ENCODE data around the gene DGCR8.

The DGCR8 gene

GRCh38 chr22:20138417-20138738 lies 58.3 kb downstream of the DGCR8 start:
- DNase-seq (ENCODE audit: low read depth) = no peak

DNA sequence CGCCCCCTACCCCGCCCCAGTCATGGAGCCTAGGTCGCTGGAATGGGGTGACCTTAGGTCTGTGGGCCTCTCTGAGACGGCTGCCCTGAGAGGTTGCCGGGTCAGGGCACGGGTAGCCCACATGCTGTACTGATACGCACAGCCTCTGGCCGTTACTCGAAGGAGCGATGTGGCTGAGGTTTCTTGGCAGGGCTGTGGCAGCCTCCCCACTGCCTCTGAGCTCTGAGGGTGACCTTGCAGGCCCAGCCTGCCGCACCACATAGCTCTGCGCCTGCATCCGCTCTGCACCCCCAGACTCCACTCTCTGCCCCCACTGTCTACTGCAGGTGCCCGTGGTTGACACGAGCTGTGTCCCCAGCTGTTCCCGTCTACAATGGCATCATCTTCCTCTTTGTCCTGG lies 58.8 kb downstream of the DGCR8 start:
- no peak for DNase-seq (ENCODE audit: low read depth)

- no peak for DNase-seq (ENCODE audit: low read depth)
These were observed 59.5 kb downstream of the DGCR8 start for GRCh38 chr22:20139391-20140106.

GRCh38 chr22:20140107-20140445 lies 60.0 kb downstream of the DGCR8 start:
- no peak for DNase-seq (ENCODE audit: low read depth)

DNA sequence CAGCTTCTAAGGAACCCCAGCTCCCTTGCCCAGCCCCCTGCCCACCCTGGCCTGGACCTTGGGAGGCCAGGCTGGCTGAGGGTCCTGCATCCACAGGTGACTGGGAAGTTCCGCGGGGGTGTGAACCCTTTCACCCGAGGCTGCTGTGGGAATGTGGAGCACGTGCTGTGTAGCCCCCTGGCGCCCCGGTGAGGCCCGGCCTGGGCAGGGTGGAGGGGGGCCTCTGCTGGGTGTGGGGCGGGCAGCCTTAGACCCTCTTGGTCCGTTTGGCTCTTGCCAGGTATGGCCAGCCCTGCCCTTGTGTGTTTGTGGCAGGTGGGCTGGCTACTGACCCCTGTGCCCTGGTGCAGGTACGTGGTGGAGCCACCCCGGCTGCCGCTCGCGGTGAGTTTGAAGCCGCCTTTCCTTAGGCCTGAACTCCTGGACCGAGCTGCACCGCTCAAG lies 60.5 kb downstream of the DGCR8 start:
- no peak for DNase-seq (ENCODE audit: low read depth)

GRCh38 chr22:20141186-20142077 lies 61.4 kb downstream of the DGCR8 start:
- DNase-seq (ENCODE audit: low read depth) = no peak

DNA sequence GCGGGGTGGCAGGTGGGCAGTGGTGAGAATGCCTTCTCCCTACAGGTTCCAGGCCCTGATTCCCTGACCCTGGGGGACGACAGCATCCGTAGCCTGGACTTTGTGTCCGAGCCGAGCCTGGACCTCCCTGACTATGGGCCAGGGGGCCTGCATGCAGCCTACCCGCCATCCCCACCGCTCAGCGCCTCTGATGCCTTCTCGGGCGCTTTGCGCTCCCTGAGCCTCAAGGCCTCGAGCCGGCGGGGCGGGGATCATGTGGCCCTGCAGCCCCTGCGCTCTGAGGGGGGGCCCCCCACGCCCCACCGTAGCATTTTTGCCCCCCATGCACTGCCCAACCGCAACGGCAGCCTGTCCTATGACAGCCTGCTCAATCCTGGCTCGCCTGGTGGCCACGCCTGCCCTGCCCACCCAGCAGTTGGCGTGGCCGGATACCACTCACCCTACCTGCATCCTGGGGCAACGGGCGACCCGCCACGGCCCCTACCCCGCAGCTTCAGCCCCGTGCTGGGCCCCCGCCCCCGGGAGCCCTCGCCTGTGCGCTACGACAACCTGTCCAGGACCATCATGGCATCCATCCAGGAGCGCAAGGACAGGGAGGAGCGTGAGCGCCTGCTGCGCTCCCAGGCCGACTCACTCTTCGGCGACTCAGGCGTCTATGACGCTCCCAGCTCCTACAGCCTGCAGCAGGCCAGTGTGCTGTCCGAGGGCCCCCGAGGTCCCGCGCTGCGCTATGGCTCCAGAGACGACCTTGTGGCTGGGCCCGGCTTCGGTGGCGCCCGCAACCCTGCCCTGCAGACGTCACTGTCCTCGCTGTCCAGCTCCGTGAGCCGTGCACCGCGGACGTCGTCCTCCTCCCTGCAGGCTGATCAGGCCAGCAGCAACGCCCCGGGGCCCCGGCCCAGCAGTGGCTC lies 62.9 kb downstream of the DGCR8 start:
- no peak for DNase-seq (ENCODE audit: low read depth)

DNA sequence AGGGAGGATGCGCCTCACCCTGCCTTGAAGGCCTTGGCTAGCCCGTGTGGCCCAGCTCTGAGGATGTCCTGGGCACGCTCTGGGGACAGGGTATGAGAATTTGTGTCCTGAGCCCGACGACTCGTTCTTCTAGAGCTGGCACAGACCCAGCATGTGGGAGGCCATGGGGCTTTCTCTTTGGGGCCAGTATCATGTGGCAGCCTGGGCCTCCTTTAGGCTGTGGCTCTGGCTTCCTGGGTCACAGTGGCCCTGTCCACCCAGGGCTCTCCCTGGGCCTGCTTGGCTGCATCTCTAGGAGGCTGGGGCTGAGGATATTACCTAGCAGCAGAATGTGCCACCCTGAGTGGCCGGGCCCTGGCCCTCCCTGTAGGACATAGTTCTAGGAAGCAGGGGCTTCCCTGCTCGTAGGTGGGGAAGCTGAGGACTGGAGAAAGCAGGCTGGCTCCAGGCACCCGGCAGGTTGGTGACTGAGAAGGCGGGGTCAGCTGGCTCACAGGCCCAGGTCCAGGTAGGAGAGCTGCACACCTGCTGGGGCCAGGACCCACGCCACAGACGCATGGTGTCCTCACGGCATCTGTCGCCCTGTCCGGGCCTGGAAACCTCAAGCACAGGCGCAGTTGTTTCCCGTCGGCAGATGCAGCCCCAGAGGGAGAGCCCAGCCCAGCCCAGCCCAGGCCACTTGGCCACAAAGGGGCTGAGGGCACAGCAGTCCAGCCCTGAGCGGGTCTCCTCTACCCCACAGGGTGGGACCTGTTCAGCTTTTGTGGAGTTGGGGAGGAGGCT lies 64.0 kb downstream of the DGCR8 start:
- DNase-seq (ENCODE audit: low read depth) = no peak

GRCh38 chr22:20145206-20145831 lies 65.3 kb downstream of the DGCR8 start:
- DNase-seq (ENCODE audit: low read depth) = no peak

DNA sequence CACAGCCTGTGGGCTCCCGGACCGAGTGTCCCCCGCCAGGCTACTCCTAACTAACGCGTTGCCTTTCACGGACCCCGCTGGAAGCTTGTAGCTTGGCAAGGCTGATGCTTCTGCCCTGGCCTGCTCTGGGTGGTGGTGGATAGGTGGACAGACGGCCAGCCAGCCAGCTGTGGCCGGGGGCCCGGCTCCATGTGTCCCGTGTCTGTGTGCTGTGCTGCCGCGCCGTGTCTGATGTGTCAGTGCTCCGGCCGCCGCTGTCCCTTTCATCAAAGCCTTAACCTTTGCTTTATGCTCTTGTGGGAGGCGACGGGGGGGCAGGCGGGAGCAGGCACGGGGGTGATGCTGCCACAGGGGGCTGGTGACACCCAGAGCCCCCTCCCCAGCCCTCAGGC lies 65.8 kb downstream of the DGCR8 start:
- DNase-seq (ENCODE audit: low read depth) = no peak

DNA sequence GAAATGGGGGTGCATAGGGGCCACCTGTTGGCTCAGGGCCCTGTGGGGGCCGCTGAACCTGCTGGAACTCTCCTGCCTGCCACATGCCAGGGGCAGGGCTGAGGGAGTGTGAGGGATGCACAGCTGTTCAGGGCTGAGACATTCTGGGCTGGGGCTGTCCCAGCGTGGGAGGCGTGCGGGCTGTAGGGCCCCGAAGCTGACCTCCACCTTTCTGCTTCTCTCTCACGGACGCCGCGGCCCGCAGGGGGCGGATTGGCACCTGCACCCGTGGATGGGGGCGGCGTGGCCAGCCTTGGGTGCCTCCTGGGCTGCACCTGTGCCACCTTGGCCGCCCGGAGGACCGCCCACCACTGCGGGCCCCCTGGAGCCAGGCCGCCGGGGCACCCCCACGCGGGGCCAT lies 66.7 kb downstream of the DGCR8 start:
- no peak for DNase-seq (ENCODE audit: low read depth)

DNA sequence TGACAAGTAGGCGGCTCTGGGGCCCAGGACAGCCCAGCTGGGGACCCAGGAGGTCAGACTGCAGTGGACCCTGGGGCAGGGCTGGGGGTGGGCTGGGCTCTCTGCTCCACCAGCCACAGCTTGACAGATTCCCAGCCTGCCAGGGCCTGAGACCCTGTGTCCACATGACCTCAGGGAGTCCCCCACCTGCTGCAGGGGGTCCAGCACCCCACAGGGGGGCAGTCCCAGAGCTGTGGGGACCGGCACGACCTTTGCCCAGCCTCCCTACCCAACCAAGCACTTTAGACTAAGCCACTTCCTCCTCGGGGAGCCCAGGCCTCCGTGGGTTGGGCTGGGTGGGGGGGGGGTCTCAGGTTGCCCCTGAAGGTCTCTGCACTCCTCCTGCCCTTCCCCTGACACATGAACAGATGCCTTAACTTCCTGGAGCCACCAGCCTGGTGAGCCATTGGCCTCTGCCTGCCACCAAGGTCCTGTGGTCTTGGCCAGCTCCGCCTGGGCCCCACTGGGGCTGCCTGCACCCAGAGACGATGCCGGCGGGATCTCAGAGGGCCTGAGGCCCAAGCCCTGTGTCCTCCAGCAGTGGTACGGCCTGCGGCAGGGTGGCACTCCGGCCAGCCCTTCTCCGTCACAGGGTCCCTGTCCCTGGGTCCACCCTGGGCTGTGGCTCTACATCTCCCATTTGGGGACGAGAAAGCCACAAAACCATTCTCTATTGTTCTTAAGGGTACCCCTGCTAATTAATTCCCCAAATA lies 67.4 kb downstream of the DGCR8 start:
- no peak for DNase-seq (ENCODE audit: low read depth)

- DNase-seq (ENCODE audit: low read depth) = no peak
These were observed 68.4 kb downstream of the DGCR8 start for GRCh38 chr22:20148414-20148813.

DNA sequence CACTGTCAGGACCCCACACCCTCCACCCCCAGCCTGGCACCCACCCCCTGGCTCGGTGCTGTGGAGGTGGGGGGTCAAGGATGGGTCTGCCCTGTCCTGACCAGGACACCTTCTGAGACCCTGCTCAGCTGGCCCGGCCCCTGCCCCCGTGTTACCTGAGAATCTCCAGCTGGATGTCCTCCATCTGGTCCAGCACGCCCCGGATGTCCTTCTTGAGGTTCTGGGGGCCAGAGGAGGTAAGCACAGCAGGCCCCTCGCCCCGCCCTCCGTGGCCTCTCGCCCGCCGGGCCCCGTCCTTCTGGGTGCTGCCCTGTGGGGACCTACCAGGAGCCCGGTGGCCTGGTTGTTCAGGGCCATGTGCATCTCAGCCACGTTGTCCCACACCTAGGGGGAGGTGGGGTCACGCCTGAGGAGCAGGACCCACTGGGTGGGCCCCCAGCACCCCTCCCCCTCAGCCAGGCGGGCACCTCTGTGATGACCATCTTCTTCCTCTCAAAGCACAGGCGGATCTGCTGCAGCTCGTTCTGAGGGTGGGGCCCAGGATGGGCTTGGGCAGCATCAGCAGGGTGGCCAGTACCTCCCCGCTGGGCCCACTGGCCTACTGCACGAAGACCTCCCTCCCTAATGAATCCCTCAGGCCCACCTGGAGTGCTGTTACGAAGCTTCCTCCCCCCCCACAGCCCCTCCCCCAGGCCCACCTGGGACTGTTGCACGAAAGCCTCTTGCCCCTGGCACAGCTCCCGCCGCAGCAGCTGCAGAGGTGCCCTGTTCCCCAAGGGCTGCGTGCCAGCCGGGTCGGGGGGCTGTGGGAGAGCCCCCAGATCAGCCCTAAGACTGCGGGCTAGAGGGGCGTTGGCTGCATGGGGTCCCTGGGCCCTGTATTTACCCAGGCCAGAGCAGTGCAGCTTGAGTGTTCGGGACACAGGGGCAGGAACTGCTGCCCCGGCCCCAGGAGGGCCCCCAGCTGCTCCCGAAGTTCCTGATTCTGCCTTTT lies 69.5 kb downstream of the DGCR8 start:
- no peak for DNase-seq (ENCODE audit: low read depth)

DNA sequence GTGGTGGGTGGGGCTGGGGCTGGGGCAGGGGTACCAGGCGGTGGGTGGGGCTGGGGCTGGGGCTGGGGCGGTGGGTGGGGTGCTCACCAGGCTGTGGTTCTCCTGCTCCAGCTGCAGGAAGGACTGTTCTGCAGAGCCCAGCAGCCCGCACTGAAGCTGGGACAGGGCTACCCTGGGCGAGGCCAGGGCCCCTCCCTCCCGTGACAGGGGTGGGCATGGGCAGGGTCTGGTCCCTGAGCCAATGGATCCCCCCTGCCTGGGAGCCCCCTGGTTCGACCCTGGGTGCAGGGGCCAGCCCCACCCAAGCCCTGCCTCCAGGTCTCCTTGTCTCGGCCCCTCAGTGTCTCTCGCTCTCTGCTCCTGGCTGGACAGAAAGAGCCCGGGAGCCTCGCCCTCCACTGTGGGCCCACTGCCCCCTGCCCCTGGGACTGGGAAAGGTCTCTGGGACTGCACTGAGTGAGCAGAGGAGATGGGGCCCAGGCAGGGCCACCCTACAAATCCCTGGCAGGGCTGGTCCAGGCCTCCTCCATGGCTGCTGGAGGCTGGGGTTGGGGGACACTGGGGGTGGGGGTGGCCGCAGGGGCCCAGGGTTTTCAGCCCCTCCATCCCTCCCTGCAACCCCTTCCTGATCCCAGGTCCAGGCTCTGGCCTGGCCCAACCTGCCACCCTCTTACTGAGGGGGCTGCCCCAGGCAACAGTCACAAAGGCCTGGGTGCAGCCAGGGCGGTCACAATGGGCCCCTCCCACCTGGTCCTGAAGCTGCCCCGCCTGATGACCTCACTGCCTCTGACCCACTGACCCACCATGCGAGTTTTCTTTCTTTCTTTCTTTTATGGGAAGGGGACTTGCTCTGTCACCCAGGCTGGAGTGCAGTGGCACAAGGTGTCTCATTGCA lies 70.6 kb downstream of the DGCR8 start, which contains the start of gene CCDC188:
Gene CCDC188 (minus strand): TSS at position 675 of the 895 bp plus-strand sequence. CDS start 69 bp downstream, at position 606.
- no peak for DNase-seq (ENCODE audit: low read depth)

- no peak for DNase-seq (ENCODE audit: low read depth)
These were observed 71.2 kb downstream of the DGCR8 start for GRCh38 chr22:20151276-20151588.

DNA sequence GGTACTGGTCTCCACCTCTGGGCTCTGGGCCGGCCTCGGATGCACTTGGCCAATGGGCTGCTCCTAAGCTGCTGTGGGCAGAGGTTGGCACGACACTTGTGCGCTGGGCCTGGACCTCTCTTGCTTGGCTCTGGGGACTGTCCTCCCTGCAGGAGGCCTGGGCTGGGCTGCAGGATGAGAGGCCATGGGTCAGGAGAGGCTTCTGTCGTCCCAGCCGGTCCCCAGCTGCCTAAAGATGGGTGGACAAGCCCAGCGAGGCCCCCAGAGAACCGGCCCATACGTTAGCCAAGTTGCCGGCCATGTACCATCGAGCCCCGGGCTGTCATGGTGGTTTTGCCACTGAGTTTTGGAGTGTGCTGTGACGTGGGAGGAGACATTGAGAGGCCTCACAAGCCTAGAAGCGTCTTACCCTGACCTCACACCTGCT lies 72.4 kb downstream of the DGCR8 start:
- no peak for DNase-seq (ENCODE audit: low read depth)

- no peak for DNase-seq (ENCODE audit: low read depth)
These were observed 73.9 kb downstream of the DGCR8 start for GRCh38 chr22:20153945-20154344.

Data from stimulated activated CD8-positive, alpha-beta memory T cell treated with anti-CD3 and anti-CD28 coated beads, Interleukin-12 subunit alpha, Interleukin-12 subunit beta, amount 100 ng/mL, for 4 hours (primary cell).